Neutrophil (primary cell): ENCODE results near the gene ITPR1.

ENCODE experiments used
- H3K27ac ChIP-seq: fragments of 200-600 bp; sonication (generic); 2 replicates; pipeline ENCODE4 v1.5.1; 2016; ENCODE audit warnings: mild to moderate bottlenecking, moderate library complexity
- H3K27me3 ChIP-seq: fragments of 200-600 bp; sonication (generic); 2 replicates; pipeline ENCODE4 v1.6.0; 2016; ENCODE audit warnings: mild to moderate bottlenecking
- H3K36me3 ChIP-seq: fragments of 200-600 bp; sonication (generic); 2 replicates; pipeline ENCODE4 v1.5.1; 2017
- H3K4me1 ChIP-seq, 2 experiments: fragments of 200-600 bp in 1 of 2; sonication (generic) in 1 of 2; 1 replicate in 1 of 2; 2 replicates in 1 of 2; pipeline versions ENCODE4 v1.5.1 to v1.6.1; 2013 to 2016; ENCODE audit warnings: low read depth in 1 of 2, low read length in 1 of 2, mild to moderate bottlenecking in 1 of 2, moderate library complexity in 1 of 2; ENCODE audit not compliant: control insufficient read depth in 1 of 2, insufficient read depth in 1 of 2
- H3K4me3 ChIP-seq, 2 experiments: fragments of 200-600 bp in 1 of 2; sonication (generic) in 1 of 2; 1 replicate in 1 of 2; 2 replicates in 1 of 2; pipeline ENCODE4 v1.5.1; 2013 to 2016; ENCODE audit warnings: low read depth in 1 of 2, low read length in 1 of 2, mild to moderate bottlenecking in 1 of 2, moderate library complexity in 1 of 2
- H3K9me3 ChIP-seq: fragments of 200-600 bp; sonication (generic); 2 replicates; pipeline ENCODE4 v1.5.1; 2016
- CTCF ChIP-seq: fragments of 200-600 bp; sonication (generic); IDR thresholded peaks from 2 replicates; pipeline ENCODE4 v1.5.1; 2016; ENCODE audit warnings: antibody characterized with exemption

Gene ITPR1

GRCh38 chr3:4718179-4718736, 225.1 kb downstream of the ITPR1 start:
- no peak for TF ChIP-seq CTCF
- Histone ChIP-seq H3K9me3 (no peaks in the 10 kb centered on the region), H3K4me1 (no peaks in the 10 kb centered on the region), H3K36me3 (no peaks in the 10 kb centered on the region), H3K27ac (no peak overlapping the region), H3K4me3 (no peak overlapping the region), H3K27me3 (no peaks in the 10 kb centered on the region)

DNA sequence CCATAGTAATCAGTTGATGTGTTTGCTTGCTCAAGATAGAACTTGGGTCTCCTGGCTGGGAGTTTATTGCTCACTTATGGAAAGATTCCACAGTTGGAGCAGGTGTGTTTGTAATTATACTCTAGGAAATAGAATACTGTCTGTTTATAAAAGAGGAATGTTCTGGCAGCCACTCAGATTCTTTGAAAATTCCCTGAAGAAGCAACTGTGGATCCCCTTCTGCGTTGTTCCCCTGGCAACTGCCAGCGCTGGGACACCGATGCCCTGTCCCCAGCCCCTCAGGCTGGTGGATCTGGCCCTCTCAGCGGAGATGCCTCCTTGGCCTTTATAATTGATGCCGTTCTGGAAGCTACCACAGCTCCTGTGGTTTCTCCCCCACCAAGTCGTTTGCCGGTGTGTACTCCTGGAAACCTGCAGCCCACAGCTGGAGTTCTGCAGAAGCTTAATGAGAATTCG, 225.9 kb downstream of the ITPR1 start:
- TF ChIP-seq CTCF = no peak
- no peak overlapping the region for H3K27ac ChIP-seq
- H3K27me3 ChIP-seq = no peaks in the 10 kb centered on the region
- H3K4me1 ChIP-seq = peaks cover 4 to 5% of the 10 kb centered on the region in 2 experiments
- no peak overlapping the region for H3K4me3 ChIP-seq
- H3K36me3 ChIP-seq = no peaks in the 10 kb centered on the region
- no peaks in the 10 kb centered on the region for H3K9me3 ChIP-seq

DNA sequence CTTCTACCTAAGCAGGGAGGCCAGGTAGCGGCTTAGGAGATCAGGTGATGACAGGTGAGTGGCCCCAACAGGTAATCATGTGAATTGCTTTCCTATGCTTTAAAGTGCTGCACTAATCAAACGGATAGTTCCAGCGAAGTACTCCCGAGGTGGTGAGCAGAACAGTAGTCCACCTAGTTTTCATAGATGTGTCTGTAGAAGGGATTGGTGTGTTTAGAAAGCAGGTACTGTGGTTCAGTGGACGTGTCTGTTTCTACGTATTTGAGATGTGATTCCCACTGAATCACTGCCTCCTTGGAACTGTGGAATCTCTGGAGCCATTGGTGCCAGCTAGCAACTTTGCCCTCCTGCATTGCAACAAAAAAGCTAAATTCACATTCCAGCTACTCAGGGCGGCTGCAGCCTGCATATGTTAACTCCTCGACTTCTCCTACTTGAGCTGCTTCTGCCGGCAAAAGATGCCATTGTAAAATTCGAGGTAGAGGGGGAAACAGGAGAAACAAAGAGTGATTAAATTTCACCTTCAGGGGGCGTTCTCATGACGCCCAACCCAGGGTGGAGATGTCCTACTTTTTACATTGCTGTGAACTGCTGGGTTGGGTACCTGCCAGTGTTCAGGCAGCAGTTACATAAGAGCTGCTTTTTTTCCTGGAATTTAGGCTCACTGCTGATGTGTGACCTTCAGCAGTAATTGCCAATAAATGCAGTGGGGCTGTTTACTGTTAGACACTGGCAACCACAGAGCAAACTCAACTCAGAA, 227.3 kb downstream of the ITPR1 start:
- Histone ChIP-seq H3K4me1 (peaks cover 8 to 9% of the 10 kb centered on the region in 2 experiments), H3K9me3 (no peaks in the 10 kb centered on the region), H3K27me3 (no peaks in the 10 kb centered on the region), H3K27ac (no peak overlapping the region), H3K4me3 (no peak overlapping the region), H3K36me3 (no peaks in the 10 kb centered on the region)
- TF ChIP-seq CTCF = no peak

- Histone ChIP-seq H3K9me3 (no peaks in the 10 kb centered on the region), H3K27ac (no peak overlapping the region), H3K4me3 (no peak overlapping the region), H3K27me3 (no peaks in the 10 kb centered on the region), H3K4me1 (peaks cover 8 to 9% of the 10 kb centered on the region in 2 experiments), H3K36me3 (no peaks in the 10 kb centered on the region)
- no peak for TF ChIP-seq CTCF
These were observed 228.4 kb downstream of the ITPR1 start for GRCh38 chr3:4721511-4721911.

DNA sequence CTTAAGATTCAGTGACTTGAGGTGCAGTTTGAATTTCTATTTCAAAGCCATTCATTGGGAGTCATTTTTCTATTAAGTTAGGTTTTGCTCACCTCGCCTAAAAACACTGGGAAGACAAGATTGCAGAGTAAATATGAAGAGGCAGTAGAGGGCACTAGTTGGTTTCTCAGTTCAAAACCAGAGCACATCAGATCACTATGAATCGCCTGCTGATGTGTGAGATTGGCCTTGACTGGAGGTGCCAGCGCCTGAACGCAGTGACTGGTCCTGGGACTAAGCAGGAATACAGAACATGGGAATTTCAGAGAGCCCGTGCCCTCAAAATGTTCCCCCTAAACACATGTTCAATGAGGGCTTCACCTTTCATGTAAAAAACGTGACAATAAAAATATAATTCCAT, 229.0 kb downstream of the ITPR1 start:
- Histone ChIP-seq H3K27me3 (no peaks in the 10 kb centered on the region), H3K36me3 (no peaks in the 10 kb centered on the region), H3K9me3 (no peaks in the 10 kb centered on the region), H3K27ac (no peak overlapping the region), H3K4me3 (no peak overlapping the region), H3K4me1 (peaks cover 8 to 9% of the 10 kb centered on the region in 2 experiments)
- no peak for TF ChIP-seq CTCF
